Natural killer cell treated with Interleukin-12 subunit alpha and Interleukin-12 subunit beta and Interleukin-15 and Interleukin-18, amount 100 ng/mL, for 72 hours (primary cell): ENCODE data around the gene ZNF248. TPM values are rescaled to one million over a fixed set of nuclear protein-coding genes. Genes with fewer than 3 reads are reported as not detected.

Experiments used
- ATAC-seq, 2 donors: fragments of 150-1000 bp; cut with Tn5 transposase in 1 of 2; sonication (Bioruptor Pico), chemical (Tn5 transposase) in 1 of 2; 2 replicates each; pipeline ENCODE4 v1.10.0; 2021
- DNase-seq: peaks from one replicate; pipeline ENCODE4 v3.0.0; 2022; ENCODE audit warnings: low spot score
- H3K27ac Mint-ChIP-seq, 2 donors: 1 replicate in 1 of 2; 2 replicates in 1 of 2; pipeline ENCODE4 v1.8.0; 2022; ENCODE audit warnings: mixed read lengths in 2 of 2, mild to moderate bottlenecking in 1 of 2, moderate library complexity in 1 of 2
- H3K27me3 Mint-ChIP-seq, 2 donors: 1 replicate in 1 of 2; 2 replicates in 1 of 2; pipeline ENCODE4 v1.8.0; 2022; ENCODE audit warnings: mixed read lengths in 2 of 2
- H3K36me3 Mint-ChIP-seq: one replicate; pipeline ENCODE4 v1.8.0; 2022; ENCODE audit warnings: mixed read lengths
- H3K4me1 Mint-ChIP-seq, 2 donors: 1 replicate in 1 of 2; 2 replicates in 1 of 2; pipeline ENCODE4 v1.8.0; 2022; ENCODE audit warnings: low read depth in 2 of 2, mixed read lengths in 2 of 2, mild to moderate bottlenecking in 1 of 2
- H3K4me3 Mint-ChIP-seq: one replicate; pipeline ENCODE4 v1.8.0; 2022; ENCODE audit warnings: mixed read lengths
- H3K9me3 Mint-ChIP-seq: 2 replicates; pipeline ENCODE4 v1.8.0; 2022; ENCODE audit warnings: mixed read lengths
- total RNA-seq, 2 donors: library from RNA; stranded (reverse); gene quantifications; one replicate each; pipeline ENCODE4 v1.2.3, GENCODE V29; 2022

The ZNF248 gene
- total RNA-seq, 2 donors from 2014 or later = 8.3 to 10.2 TPM

- H3K4me1 Mint-ChIP-seq = no peaks in the 10 kb centered on the region
- no peak overlapping the region for H3K4me3 Mint-ChIP-seq
- H3K36me3 Mint-ChIP-seq = peaks cover 15% of the 10 kb centered on the region
- ATAC-seq (no peak), DNase-seq (no peak)
- H3K27me3 Mint-ChIP-seq = no peaks in the 10 kb centered on the region
- peaks cover 17% of the 10 kb centered on the region for H3K9me3 Mint-ChIP-seq
- no peak overlapping the region for H3K27ac Mint-ChIP-seq
Measured at GRCh38 chr10:37794305-37794976, 63.0 kb downstream of the ZNF248 start.

- ATAC-seq (no peak), DNase-seq (no peak)
- no peak overlapping the region for H3K4me3 Mint-ChIP-seq
- no peaks in the 10 kb centered on the region for H3K4me1 Mint-ChIP-seq
- peaks cover 20% of the 10 kb centered on the region for H3K9me3 Mint-ChIP-seq
- no peak overlapping the region for H3K27ac Mint-ChIP-seq
- peaks cover 5% of the 10 kb centered on the region for H3K36me3 Mint-ChIP-seq
- no peaks in the 10 kb centered on the region for H3K27me3 Mint-ChIP-seq
Measured at GRCh38 chr10:37789590-37789989, 67.8 kb downstream of the ZNF248 start.

GRCh38 chr10:37784678-37785077 lies 72.7 kb downstream of the ZNF248 start:
- peaks cover 7% of the 10 kb centered on the region for H3K36me3 Mint-ChIP-seq
- H3K27me3 Mint-ChIP-seq = no peaks in the 10 kb centered on the region
- DNase-seq (no peak), ATAC-seq (no peak)
- no peaks in the 10 kb centered on the region for H3K4me1 Mint-ChIP-seq
- no peak overlapping the region for H3K27ac Mint-ChIP-seq
- H3K9me3 Mint-ChIP-seq = peaks cover 13% of the 10 kb centered on the region
- no peak overlapping the region for H3K4me3 Mint-ChIP-seq

GRCh38 chr10:37780536-37780935 lies 76.9 kb downstream of the ZNF248 start:
- no peak overlapping the region for H3K27ac Mint-ChIP-seq
- ATAC-seq (no peak), DNase-seq (no peak)
- H3K27me3 Mint-ChIP-seq = no peaks in the 10 kb centered on the region
- peaks cover 16% of the 10 kb centered on the region for H3K9me3 Mint-ChIP-seq
- H3K36me3 Mint-ChIP-seq = peaks cover 7% of the 10 kb centered on the region
- H3K4me1 Mint-ChIP-seq = no peaks in the 10 kb centered on the region
- H3K4me3 Mint-ChIP-seq = no peak overlapping the region

GRCh38 chr10:37777056-37777455 lies 80.4 kb downstream of the ZNF248 start:
- Mint-ChIP-seq H3K27me3 (no peaks in the 10 kb centered on the region), H3K36me3 (peaks cover 3% of the 10 kb centered on the region), H3K9me3 (peaks cover 13% of the 10 kb centered on the region), H3K4me3 (no peak overlapping the region), H3K27ac (no peak overlapping the region), H3K4me1 (no peaks in the 10 kb centered on the region)
- DNase-seq (no peak), ATAC-seq (no peak)

- Mint-ChIP-seq H3K36me3 (no peaks in the 10 kb centered on the region), H3K27ac (no peak overlapping the region), H3K27me3 (no peaks in the 10 kb centered on the region), H3K4me3 (no peak overlapping the region), H3K9me3 (peaks cover 13% of the 10 kb centered on the region), H3K4me1 (no peaks in the 10 kb centered on the region)
- no peak for ATAC-seq
- DNase-seq = no peak
Measured at GRCh38 chr10:37775612-37776011, 81.8 kb downstream of the ZNF248 start.

GRCh38 chr10:37774351-37774750 lies 83.1 kb downstream of the ZNF248 start:
- ATAC-seq = no peak
- Mint-ChIP-seq H3K36me3 (no peaks in the 10 kb centered on the region), H3K27ac (no peak overlapping the region), H3K9me3 (peaks cover 13% of the 10 kb centered on the region), H3K4me1 (no peaks in the 10 kb centered on the region), H3K27me3 (no peaks in the 10 kb centered on the region), H3K4me3 (no peak overlapping the region)
- no peak for DNase-seq

GRCh38 chr10:37765216-37765615 lies 92.2 kb downstream of the ZNF248 start:
- DNase-seq = no peak
- H3K36me3 Mint-ChIP-seq = peaks cover 41% of the 10 kb centered on the region
- no peaks in the 10 kb centered on the region for H3K4me1 Mint-ChIP-seq
- ATAC-seq = no peak
- H3K27ac Mint-ChIP-seq = no peak overlapping the region
- H3K9me3 Mint-ChIP-seq = peaks cover 28% of the 10 kb centered on the region
- no peak overlapping the region for H3K4me3 Mint-ChIP-seq
- H3K27me3 Mint-ChIP-seq = no peaks in the 10 kb centered on the region

- H3K27ac Mint-ChIP-seq = no peak overlapping the region
- H3K36me3 Mint-ChIP-seq = peaks cover 36% of the 10 kb centered on the region
- no peaks in the 10 kb centered on the region for H3K4me1 Mint-ChIP-seq
- ATAC-seq (no peak), DNase-seq (no peak)
- H3K4me3 Mint-ChIP-seq = no peak overlapping the region
- H3K27me3 Mint-ChIP-seq = no peaks in the 10 kb centered on the region
- H3K9me3 Mint-ChIP-seq = peaks cover 33% of the 10 kb centered on the region
Measured at GRCh38 chr10:37763132-37763531, 94.3 kb downstream of the ZNF248 start.

- Mint-ChIP-seq H3K36me3 (peaks cover 32% of the 10 kb centered on the region), H3K4me1 (no peaks in the 10 kb centered on the region), H3K27me3 (no peaks in the 10 kb centered on the region), H3K4me3 (no peak overlapping the region), H3K9me3 (peaks cover 32% of the 10 kb centered on the region), H3K27ac (no peak overlapping the region)
- no peak for DNase-seq
- no peak for ATAC-seq
Measured at GRCh38 chr10:37762287-37762686, 95.1 kb downstream of the ZNF248 start.

GRCh38 chr10:37760817-37761216 lies 96.6 kb downstream of the ZNF248 start:
- Mint-ChIP-seq H3K27me3 (no peaks in the 10 kb centered on the region), H3K4me1 (no peaks in the 10 kb centered on the region), H3K27ac (no peak overlapping the region), H3K4me3 (no peak overlapping the region), H3K36me3 (peaks cover 28% of the 10 kb centered on the region), H3K9me3 (peaks cover 25% of the 10 kb centered on the region)
- ATAC-seq (no peak), DNase-seq (no peak)

- no peaks in the 10 kb centered on the region for H3K4me1 Mint-ChIP-seq
- peaks cover 20% of the 10 kb centered on the region for H3K9me3 Mint-ChIP-seq
- peaks cover 25% of the 10 kb centered on the region for H3K36me3 Mint-ChIP-seq
- ATAC-seq = no peak
- H3K4me3 Mint-ChIP-seq = no peak overlapping the region
- no peak overlapping the region for H3K27ac Mint-ChIP-seq
- no peak for DNase-seq
- no peaks in the 10 kb centered on the region for H3K27me3 Mint-ChIP-seq
Measured at GRCh38 chr10:37758074-37758473, 99.3 kb downstream of the ZNF248 start.

- Mint-ChIP-seq H3K9me3 (peaks cover 10% of the 10 kb centered on the region), H3K4me1 (no peaks in the 10 kb centered on the region), H3K36me3 (peaks cover 17% of the 10 kb centered on the region), H3K4me3 (no peak overlapping the region), H3K27ac (no peak overlapping the region), H3K27me3 (no peaks in the 10 kb centered on the region)
- DNase-seq = no peak
- ATAC-seq = no peak
Measured at GRCh38 chr10:37754538-37755323, 102.7 kb downstream of the ZNF248 start.

GRCh38 chr10:37752334-37752875 lies 105.0 kb downstream of the ZNF248 start:
- ATAC-seq = no peak
- Mint-ChIP-seq H3K9me3 (peaks cover 5% of the 10 kb centered on the region), H3K36me3 (peaks cover 16% of the 10 kb centered on the region), H3K4me3 (no peak overlapping the region), H3K4me1 (no peaks in the 10 kb centered on the region), H3K27ac (no peak overlapping the region), H3K27me3 (no peaks in the 10 kb centered on the region)
- DNase-seq = no peak
